ENCODE measurements around the gene ITPR1. TPM values are rescaled to one million over a fixed set of nuclear protein-coding genes. Genes with fewer than 3 reads are reported as not detected.

Gene ITPR1
- total and polyA plus RNA-seq, 2 of the 4 experiments (the other 2 are of a cell fraction): 1.8 to 5.7 TPM

GRCh38 chr3:4809922-4810321 is 316.8 kb downstream of the ITPR1 start:
- H3K27me3 ChIP-seq (ENCODE audit: control insufficient read depth, insufficient read depth, low read length): peaks cover 4% of the 10 kb centered on the region
- no peak overlapping the region for H4K8ac ChIP-seq (ENCODE audit: low read depth in 2 of 2, low read length in 2 of 2)
- H2BK20ac ChIP-seq (ENCODE audit: low read depth, low read length): no peak overlapping the region
- H2AFZ ChIP-seq (replicated peaks; ENCODE audit: low read length, poor library complexity): no peak overlapping the region
- H2BK15ac ChIP-seq (ENCODE audit: low read depth, low read length): no peak overlapping the region
- H2BK120ac ChIP-seq (ENCODE audit: low read depth, low read length): no peak overlapping the region
- no peak overlapping the region for H4K91ac ChIP-seq (ENCODE audit: insufficient read depth, low read depth, low read length)
- no peak overlapping the region for H3K4me2 ChIP-seq (ENCODE audit: low read depth, low read length)
- H2BK5ac ChIP-seq (ENCODE audit: low read depth, low read length, poor library complexity, severe bottlenecking): no peak overlapping the region
- dilution Hi-C loops (cut with HindIII; ENCODE audit: low sequenced_read_pairs, unreplicated experiment) (no loop called here), in situ Hi-C loops (cut with MboI; ENCODE audit: low sequenced_read_pairs) (no loop called here), intact Hi-C loops (cut with micrococcal nuclease) (no loop called here)
- CTCF ChIA-PET: no interaction called here
- no peaks in the 10 kb centered on the region for H3K79me1 ChIP-seq (ENCODE audit: low read depth in 1 of 2, low read length in 2 of 2)
- no peak overlapping the region for H3K56ac ChIP-seq (ENCODE audit: extremely low read depth, insufficient read depth, low read length)
- BruUV-seq (replicated peaks): no TSS peak
- no peak overlapping the region for H3K27ac ChIP-seq (ENCODE audit: insufficient read depth, low read length)
- no peaks in the 10 kb centered on the region for H3K4me1 ChIP-seq (ENCODE audit: control insufficient read depth, insufficient read depth, low read length)
- no peak overlapping the region for H3K23ac ChIP-seq (ENCODE audit: low read depth, low read length)
- ATAC-seq (ENCODE audit: low read depth) (no peak), DNase-seq (no peak)
- no peak overlapping the region for H4K5ac ChIP-seq (ENCODE audit: low read depth, low read length)
- TF ChIP-seq, protein P1, sequence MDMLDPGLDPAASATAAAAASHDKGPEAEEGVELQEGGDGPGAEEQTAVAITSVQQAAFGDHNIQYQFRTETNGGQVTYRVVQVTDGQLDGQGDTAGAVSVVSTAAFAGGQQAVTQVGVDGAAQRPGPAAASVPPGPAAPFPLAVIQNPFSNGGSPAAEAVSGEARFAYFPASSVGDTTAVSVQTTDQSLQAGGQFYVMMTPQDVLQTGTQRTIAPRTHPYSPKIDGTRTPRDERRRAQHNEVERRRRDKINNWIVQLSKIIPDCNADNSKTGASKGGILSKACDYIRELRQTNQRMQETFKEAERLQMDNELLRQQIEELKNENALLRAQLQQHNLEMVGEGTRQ (IDR thresholded peaks at IDR 0.05; ENCODE audit: low read depth, low read length): no peak
- TF ChIP-seq CHD1 (IDR thresholded peaks at IDR 0.05; ENCODE audit: low read depth, low read length) (no peak), POLR2A (IDR thresholded peaks at IDR 0.05; ENCODE audit: low read depth, low read length) (no peak), CTCF (conservative IDR thresholded peaks at IDR 0.05; ENCODE audit: low read depth, low read length) (no peak), RCOR1 (IDR thresholded peaks at IDR 0.05; ENCODE audit: insufficient replicate concordance, low read length) (no peak)
- no peak overlapping the region for H3K4me3 ChIP-seq (ENCODE audit: insufficient read depth, low read depth, low read length)
- whole genome bisulfite sequencing, 2 experiments (ENCODE audit: extremely low coverage in 2 of 2, insufficient read length in 1 of 2): 100% methylated on average over 1 of the region's 3 CpGs; no CpG with 5 or more reads in 1 of the 2 experiments
- no peaks in the 10 kb centered on the region for H3K9me3 ChIP-seq (ENCODE audit: control insufficient read depth, insufficient read depth, low read length)
- no peak overlapping the region for H3K18ac ChIP-seq (ENCODE audit: low read depth, low read length)
- H2AK9ac ChIP-seq (replicated peaks; ENCODE audit: low read depth, low read length, poor library complexity): no peak overlapping the region
- no peak overlapping the region for H3K9ac ChIP-seq (ENCODE audit: low read depth, low read length)
- no peak overlapping the region for H2AK5ac ChIP-seq (ENCODE audit: low read depth, low read length)
- no peaks in the 10 kb centered on the region for H4K20me1 ChIP-seq (ENCODE audit: insufficient read depth, low read length)
- no peaks in the 10 kb centered on the region; the same call in 1 of the 2 replicates for H3K9me1 ChIP-seq (ENCODE audit: insufficient read depth, low read length)
- H3K36me3 ChIP-seq (ENCODE audit: control insufficient read depth, insufficient read depth, low read length): 0 out of 2 replicates have a peak, but pooled peaks cover 1% of the 10 kb centered on the region
- no peak overlapping the region for H3K14ac ChIP-seq (replicated peaks; ENCODE audit: low read depth, low read length)
- H3K4ac ChIP-seq (ENCODE audit: low read depth, low read length): no peak overlapping the region
- POLR2A ChIA-PET (ENCODE audit: unreplicated experiment): no interaction called here
